A549 (cell line): Measurements from ENCODE around the gene GPBP1.

Experiments used
- CHD2 ChIP-seq: fragments of 150-350 bp; IDR thresholded peaks from 2 replicates; pipeline ENCODE4 v1.6.1; 2014; ENCODE audit warnings: low read length; ENCODE audit not compliant: partially characterized antibody
- EHMT2 ChIP-seq: fragments of 200-600 bp; sonication (generic); IDR thresholded peaks from 2 replicates; pipeline ENCODE4 v1.6.1; 2016; ENCODE audit warnings: antibody characterized with exemption, low read depth, mild to moderate bottlenecking, moderate library complexity
- HDAC2 ChIP-seq: fragments of 200-600 bp; sonication (generic); IDR thresholded peaks from 2 replicates; pipeline ENCODE4 v1.6.1; 2016
- JUN ChIP-seq, 2 experiments: fragments of >200 bp; sonication (Bioruptor Twin); formaldehyde crosslinking; IDR thresholded peaks; 2 replicates in 1 of 2; 3 replicates in 1 of 2; pipeline ENCODE4 v1.6.1; 2016 to 2017
- MYC ChIP-seq: IDR thresholded peaks from 2 replicates; pipeline ENCODE4 v1.6.1; 2012; ENCODE audit warnings: mild to moderate bottlenecking, inconsistent platforms, low read length, improper control_type of control experiment, borderline replicate concordance
- NFE2L2 ChIP-seq: fragments of 150-350 bp; conservative IDR thresholded peaks from 2 replicates; pipeline ENCODE4 v1.6.1; 2014; ENCODE audit warnings: low read length
- POLR2A ChIP-seq: IDR thresholded peaks from 2 replicates; pipeline ENCODE4 v1.6.1; 2012; ENCODE audit warnings: mild to moderate bottlenecking, low read length
- TF ChIP-seq, protein P1 (sequence below): fragments of >200 bp; sonication (Bioruptor Twin); formaldehyde crosslinking; IDR thresholded peaks from 3 replicates; pipeline ENCODE4 v1.5.1; 2016

DNA sequence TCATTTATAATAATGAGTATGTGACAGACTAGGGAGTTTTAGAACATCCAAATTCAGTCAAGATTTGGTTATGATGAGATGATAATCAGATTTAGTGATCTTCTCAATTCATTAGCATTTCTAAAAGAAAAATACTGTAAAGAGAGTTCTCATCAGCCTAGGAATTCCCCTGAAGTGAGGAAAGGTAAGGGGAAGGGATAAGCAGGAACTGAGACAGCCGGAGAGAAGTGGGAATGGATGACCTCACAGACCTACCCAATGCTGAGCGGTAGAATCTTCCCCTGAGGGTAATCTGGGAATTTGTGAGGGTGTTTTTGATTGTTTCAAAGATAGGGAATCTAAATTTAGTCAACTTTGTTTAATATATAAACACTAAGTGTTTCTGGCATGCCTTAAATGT, 16.7 kb upstream of the GPBP1 start:
- TF ChIP-seq JUN (IDR thresholded peaks at IDR 0.05) (no peak), HDAC2 (no peak), CHD2 (no peak), NFE2L2 (no peak), POLR2A (no peak), MYC (no peak), EHMT2 (no peak)
- TF ChIP-seq, protein P1, sequence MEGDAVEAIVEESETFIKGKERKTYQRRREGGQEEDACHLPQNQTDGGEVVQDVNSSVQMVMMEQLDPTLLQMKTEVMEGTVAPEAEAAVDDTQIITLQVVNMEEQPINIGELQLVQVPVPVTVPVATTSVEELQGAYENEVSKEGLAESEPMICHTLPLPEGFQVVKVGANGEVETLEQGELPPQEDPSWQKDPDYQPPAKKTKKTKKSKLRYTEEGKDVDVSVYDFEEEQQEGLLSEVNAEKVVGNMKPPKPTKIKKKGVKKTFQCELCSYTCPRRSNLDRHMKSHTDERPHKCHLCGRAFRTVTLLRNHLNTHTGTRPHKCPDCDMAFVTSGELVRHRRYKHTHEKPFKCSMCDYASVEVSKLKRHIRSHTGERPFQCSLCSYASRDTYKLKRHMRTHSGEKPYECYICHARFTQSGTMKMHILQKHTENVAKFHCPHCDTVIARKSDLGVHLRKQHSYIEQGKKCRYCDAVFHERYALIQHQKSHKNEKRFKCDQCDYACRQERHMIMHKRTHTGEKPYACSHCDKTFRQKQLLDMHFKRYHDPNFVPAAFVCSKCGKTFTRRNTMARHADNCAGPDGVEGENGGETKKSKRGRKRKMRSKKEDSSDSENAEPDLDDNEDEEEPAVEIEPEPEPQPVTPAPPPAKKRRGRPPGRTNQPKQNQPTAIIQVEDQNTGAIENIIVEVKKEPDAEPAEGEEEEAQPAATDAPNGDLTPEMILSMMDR = no peak
